K562 (cell line): ENCODE results near the gene DHX58. TPM values are rescaled to one million over a fixed set of nuclear protein-coding genes. Genes with fewer than 3 reads are reported as not detected.

Experiments
- ATAC-seq: fragments of 200-7000 bp; cut with Tn5 transposase; 3 replicates; pipeline ENCODE4 v1.9.1; 2020; ENCODE audit warnings: moderate library complexity
- BruUV-seq: library from RNA; stranded (reverse); fragments of 400-500 nt; replicated peaks from 2 replicates; lab custom pipeline; 2021; lab: Mats Ljungman, UMichigan
- CTCF ChIA-PET: fragments of 300-600 bp; formaldehyde crosslinking; extraction: SDS; loops from one replicate; lab custom pipeline; 2021; ENCODE audit warnings: low intra/inter-chr PET ratio; lab: Yijun Ruan, JAX
- POLR2A ChIA-PET: fragments of 300-600, 350-650 bp; sonication (Branson Sonifier 250); formaldehyde crosslinking; extraction: SDS; loops from one replicate; lab custom pipeline; 2021; ENCODE audit warnings: antibody characterized with exemption, inconsistent platforms; lab: Yijun Ruan, JAX
- DNase-seq, 4 experiments: peaks; one replicate each; pipeline versions ENCODE4 v3.0.0 to v3.0.0-alpha.2; 2011 to 2018; ENCODE audit warnings: low spot score in 3 of 4, mixed read lengths in 3 of 4; ENCODE audit errors: extremely low read depth in 1 of 4
- FAIRE-seq: peaks from 2 replicates; lab custom pipeline; 2011; peaks lifted over from hg19 to GRCh38; lab: Jason Lieb, UNC
- H2AFZ ChIP-seq: 2 replicates; pipeline ENCODE4 v1.6.0; 2011; ENCODE audit warnings: low read depth, low read length, control low read depth, inconsistent platforms
- H3K27ac ChIP-seq: fragments of 200-600 bp; 3 replicates; pipeline ENCODE4 v1.8.0; 2011; ENCODE audit warnings: low read depth, mild to moderate bottlenecking, control low read depth, inconsistent platforms, low read length, moderate library complexity, mixed read lengths; ENCODE audit errors: extremely low read depth
- H3K27me3 ChIP-seq, 2 experiments: fragments of 300-600 bp in 1 of 2; 2 replicates in 1 of 2; 3 replicates in 1 of 2; pipeline versions ENCODE4 v1.6.0 to v1.8.0; 2011; ENCODE audit warnings: inconsistent platforms in 2 of 2, low read length in 2 of 2, mild to moderate bottlenecking in 1 of 2, mixed read lengths in 1 of 2, moderate library complexity in 1 of 2; ENCODE audit not compliant: control insufficient read depth in 2 of 2, insufficient read depth in 2 of 2
- H3K36me3 ChIP-seq: fragments of 300-600 bp; 3 replicates; pipeline ENCODE4 v1.8.0; 2011; ENCODE audit warnings: mild to moderate bottlenecking, low read length, inconsistent platforms; ENCODE audit not compliant: control insufficient read depth, insufficient read depth
- H3K4me1 ChIP-seq, 2 experiments: fragments of 200-600 bp in 1 of 2; replicated peaks in 1 of 2; 2 replicates in 1 of 2; 3 replicates in 1 of 2; pipeline versions ENCODE4 v1.5.1 to v1.8.0; 2011; ENCODE audit warnings: inconsistent platforms in 2 of 2, low read length in 2 of 2, mild to moderate bottlenecking in 1 of 2, mixed read lengths in 1 of 2, moderate library complexity in 1 of 2; ENCODE audit not compliant: control insufficient read depth in 2 of 2, insufficient read depth in 2 of 2
- H3K4me2 ChIP-seq: 2 replicates; pipeline ENCODE4 v1.6.1; 2011; ENCODE audit warnings: low read length, control low read depth, inconsistent platforms, mixed read lengths; ENCODE audit not compliant: insufficient read depth
- H3K4me3 ChIP-seq: fragments of 200-600 bp; sonication (generic), shearing (Covaris generic); 2 replicates; pipeline ENCODE4 v1.5.1; 2016; ENCODE audit warnings: control low read depth, inconsistent platforms
- H3K79me2 ChIP-seq: fragments of 200-600 bp; 3 replicates; pipeline ENCODE4 v1.8.0; 2011; ENCODE audit warnings: low read length, inconsistent platforms; ENCODE audit not compliant: control insufficient read depth, insufficient read depth
- H3K9ac ChIP-seq, 2 experiments: 2 replicates each; pipeline versions ENCODE4 v1.6.0 to v1.6.1; 2011; ENCODE audit warnings: low read depth in 2 of 2, low read length in 2 of 2, control low read depth in 1 of 2, inconsistent platforms in 1 of 2, mild to moderate bottlenecking in 1 of 2, mixed read lengths in 1 of 2; ENCODE audit not compliant: insufficient read depth in 1 of 2
- H3K9me1 ChIP-seq: one replicate; pipeline ENCODE4 v1.6.0; 2011; ENCODE audit warnings: inconsistent platforms, mild to moderate bottlenecking, low read length, moderate library complexity; ENCODE audit not compliant: control insufficient read depth, insufficient read depth
- H3K9me3 ChIP-seq: replicated peaks from 2 replicates; pipeline ENCODE4 v1.5.1; 2011; ENCODE audit warnings: low read depth, low read length, inconsistent platforms; ENCODE audit not compliant: control insufficient read depth, insufficient read depth
- H4K20me1 ChIP-seq: replicated peaks from 2 replicates; pipeline ENCODE4 v1.6.1; 2011; ENCODE audit warnings: low read length, inconsistent platforms, mixed read lengths; ENCODE audit not compliant: control insufficient read depth, insufficient read depth
- BRD4 ChIP-seq: fragments of 200-600 bp; sonication (generic); IDR thresholded peaks from 2 replicates; pipeline ENCODE4 v1.6.1; 2017; ENCODE audit warnings: inconsistent platforms
- CTCF ChIP-seq, 3 experiments: IDR thresholded peaks in 2 of 3; conservative IDR thresholded peaks in 1 of 3; 2 replicates each; pipeline ENCODE4 v1.5.1; 2011 to 2012; ENCODE audit warnings: low read length in 3 of 3, mild to moderate bottlenecking in 3 of 3, control low read depth in 2 of 3, improper control_type of control experiment in 1 of 3, inconsistent platforms in 1 of 3, low read depth in 1 of 3, mixed read lengths in 1 of 3, moderate library complexity in 1 of 3; ENCODE audit not compliant: insufficient read depth in 2 of 3
- HDAC3 ChIP-seq: fragments of 450-650 bp; IDR thresholded peaks from 2 replicates; pipeline ENCODE4 v1.6.1; 2018; ENCODE audit warnings: borderline replicate concordance, mild to moderate bottlenecking, moderate library complexity; ENCODE audit not compliant: partially characterized antibody
- ILF3 ChIP-seq: fragments of 450-650 bp; IDR thresholded peaks from 2 replicates; pipeline ENCODE4 v1.6.1; 2018; ENCODE audit warnings: antibody characterized with exemption, mild to moderate bottlenecking, moderate library complexity, borderline replicate concordance
- KAT8 ChIP-seq: fragments of 450-650 bp; IDR thresholded peaks from 2 replicates; pipeline ENCODE4 v1.6.1; 2016; ENCODE audit warnings: low read depth, mild to moderate bottlenecking
- RNF2 ChIP-seq: sonication (generic); IDR thresholded peaks from 2 replicates; pipeline ENCODE4 v1.6.1; 2016
- SFPQ ChIP-seq: fragments of 200-400 bp; formaldehyde crosslinking; IDR thresholded peaks from 2 replicates; pipeline ENCODE4 v1.6.1; 2017; ENCODE audit warnings: mild to moderate bottlenecking, low read depth, low read length, moderate library complexity
- TAF1 ChIP-seq: IDR thresholded peaks from 2 replicates; pipeline ENCODE4 v1.6.1; 2011; ENCODE audit warnings: mild to moderate bottlenecking, low read length, moderate library complexity; ENCODE audit not compliant: insufficient read depth, control insufficient read depth, severe bottlenecking; ENCODE audit errors: extremely low read depth
- ZBED1 ChIP-seq: IDR thresholded peaks from 2 replicates; pipeline ENCODE4 v1.6.1; 2014
- ZFPM2 ChIP-seq: fragments of 250-450 bp; sonication (Bioruptor Pico); IDR thresholded peaks from 2 replicates; pipeline ENCODE4 v1.5.1; 2022; ENCODE audit warnings: mild to moderate bottlenecking
- ZNF584 ChIP-seq: fragments of 200-800 bp; sonication (Bioruptor generic); IDR thresholded peaks from 2 replicates; pipeline ENCODE4 v1.6.1; 2016; ENCODE audit warnings: low read depth, mild to moderate bottlenecking, missing genetic modification characterization, missing compliant biosample characterization
- WGBS: fragments of 100-300 bp; shearing (Covaris generic); methylation state at CpG from one replicate; pipeline ENCODE4 v1.1.6; 2016; ENCODE audit warnings: low coverage, mixed read lengths; ENCODE audit not compliant: insufficient coverage; ENCODE audit errors: missing lambda C conversion rate; 5-methylcytosine and 5-hydroxymethylcytosine counted together
- in situ Hi-C: fragments of 300-500 bp; cut with MboI; formaldehyde crosslinking; loops from 4 replicates; pipeline ENCODE4 v1.15.0; 2018; ENCODE audit warnings: inconsistent platforms, mixed read lengths
- intact Hi-C: fragments of 100-400 bp; cut with micrococcal nuclease; formaldehyde crosslinking; loops from 2 replicates; pipeline ENCODE4 v1.14.2; 2022
- polyA plus RNA-seq, 8 experiments: library from polyadenylated mRNA; depleted of rRNA in 4 of 8; stranded (reverse) in 5 of 8; unstranded in 3 of 8; fragments of >200 nt; fragmentation: Nextera tagmentation in 2 of 8; fragmentation: Illumina TruSeq in 1 of 8; extraction: Ambion mirVana in 2 of 8; extraction: Trizol in 1 of 8; gene quantifications; 2 replicates each; pipeline versions ENCODE4 v1.2.1 to v1.2.3, GENCODE V29; 2011 to 2014; ENCODE audit warnings: inconsistent platforms in 1 of 8, missing spikeins in 1 of 8
- total RNA-seq, 7 experiments: library from RNA; depleted of rRNA in 6 of 7; stranded (reverse); fragments of >200 nt in 6 of 7; fragmentation: Illumina TruSeq in 2 of 7; extraction: Trizol in 2 of 7; gene quantifications; 2 replicates each; pipeline versions ENCODE4 v1.2.1 to v1.2.3, GENCODE V29; 2011 to 2021; ENCODE audit warnings: low replicate concordance in 1 of 7

DHX58 gene
- total and polyA plus RNA-seq, 9 of the 15 experiments (the other 6 are each of a cell fraction or from before 2014, with no cell fraction given), result 0.15 to 3.0 (median 1.4) TPM

DNA sequence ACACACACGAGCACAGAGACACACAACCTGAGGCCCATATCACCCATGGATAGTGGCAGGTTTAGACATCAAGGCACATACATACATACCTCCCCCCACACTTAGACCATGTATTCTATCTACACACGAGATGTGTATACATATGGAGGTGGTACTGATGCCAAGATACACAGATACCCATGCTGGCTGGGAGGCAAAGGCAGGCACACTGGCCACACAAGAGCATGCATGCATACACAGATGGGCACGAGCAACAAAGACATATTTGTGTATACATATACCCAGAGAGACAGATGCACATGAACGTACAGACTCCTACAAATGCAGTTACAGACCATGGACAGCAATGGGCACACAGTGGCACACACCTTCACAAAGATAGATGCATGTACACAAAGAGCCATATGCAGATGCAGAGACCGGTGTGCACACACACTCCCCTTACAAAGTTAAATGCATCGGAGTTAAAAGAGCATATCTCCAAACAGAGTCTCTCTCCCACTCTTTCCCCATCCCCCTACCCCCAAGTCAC, 60.1 kb downstream of the DHX58 start:
- BruUV-seq, result no TSS peak
- 12% methylated on average over 6 of the region's 6 CpGs for WGBS
- no peak overlapping the region for H3K9ac ChIP-seq
- DNase-seq (no peak), ATAC-seq (no peak), FAIRE-seq (no peak)
- no peaks in the 10 kb centered on the region for H3K9me3 ChIP-seq
- intact Hi-C loops, result no loop called here
- H3K27me3 ChIP-seq, result peaks cover 10 to 53% of the 10 kb centered on the region in 2 experiments; a peak in 4 of 5 replicates
- no peak for TF ChIP-seq ZBED1
- no peak for TF ChIP-seq BRD4
- no peak for TF ChIP-seq ZNF584 (CRISPR knock-in tag)
- no peak for TF ChIP-seq KAT8
- TF ChIP-seq ILF3, result no peak
- TF ChIP-seq CTCF (IDR thresholded peaks at IDR 0.05 in 2 of 3, conservative IDR thresholded peaks at IDR 0.05 in 1 of 3; ENCODE audit: insufficient read depth in 2 of 3, low read depth in 1 of 3, low read length in 3 of 3), result no peak
- no peak for TF ChIP-seq TAF1
- no peak for TF ChIP-seq ZFPM2
- TF ChIP-seq HDAC3, result no peak
- no peak for TF ChIP-seq RNF2
- TF ChIP-seq SFPQ, result no peak
- CTCF ChIA-PET, result no interaction called here
- no peaks in the 10 kb centered on the region for H3K36me3 ChIP-seq
- in situ Hi-C loops, result no loop called here
- H3K27ac ChIP-seq, result no peak overlapping the region
- peaks cover 3 to 14% of the 10 kb centered on the region in 2 experiments; a peak in 3 of 5 replicates for H3K4me1 ChIP-seq
- H3K4me3 ChIP-seq, result no peak overlapping the region
- POLR2A ChIA-PET, result no interaction called here
- H3K79me2 ChIP-seq, result no peaks in the 10 kb centered on the region
- H3K9me1 ChIP-seq, result no peaks in the 10 kb centered on the region
- no peaks in the 10 kb centered on the region for H4K20me1 ChIP-seq
- H3K4me2 ChIP-seq, result no peak overlapping the region
- H2AFZ ChIP-seq, result no peak overlapping the region
